Metanephros (tissue), 1 donor: Measurements from ENCODE around the gene ARHGEF3. TPM values are rescaled to one million over a fixed set of nuclear protein-coding genes. Genes with fewer than 3 reads are reported as not detected.

Experiments
- total RNA-seq: library from RNA; depleted of rRNA; stranded (reverse); fragments of >200 nt; gene quantifications from one replicate; pipeline ENCODE4 v1.2.3, GENCODE V29; 2014

Gene ARHGEF3, protein sequence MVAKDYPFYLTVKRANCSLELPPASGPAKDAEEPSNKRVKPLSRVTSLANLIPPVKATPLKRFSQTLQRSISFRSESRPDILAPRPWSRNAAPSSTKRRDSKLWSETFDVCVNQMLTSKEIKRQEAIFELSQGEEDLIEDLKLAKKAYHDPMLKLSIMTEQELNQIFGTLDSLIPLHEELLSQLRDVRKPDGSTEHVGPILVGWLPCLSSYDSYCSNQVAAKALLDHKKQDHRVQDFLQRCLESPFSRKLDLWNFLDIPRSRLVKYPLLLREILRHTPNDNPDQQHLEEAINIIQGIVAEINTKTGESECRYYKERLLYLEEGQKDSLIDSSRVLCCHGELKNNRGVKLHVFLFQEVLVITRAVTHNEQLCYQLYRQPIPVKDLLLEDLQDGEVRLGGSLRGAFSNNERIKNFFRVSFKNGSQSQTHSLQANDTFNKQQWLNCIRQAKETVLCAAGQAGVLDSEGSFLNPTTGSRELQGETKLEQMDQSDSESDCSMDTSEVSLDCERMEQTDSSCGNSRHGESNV
- total RNA-seq = 49.9 TPM

DNA sequence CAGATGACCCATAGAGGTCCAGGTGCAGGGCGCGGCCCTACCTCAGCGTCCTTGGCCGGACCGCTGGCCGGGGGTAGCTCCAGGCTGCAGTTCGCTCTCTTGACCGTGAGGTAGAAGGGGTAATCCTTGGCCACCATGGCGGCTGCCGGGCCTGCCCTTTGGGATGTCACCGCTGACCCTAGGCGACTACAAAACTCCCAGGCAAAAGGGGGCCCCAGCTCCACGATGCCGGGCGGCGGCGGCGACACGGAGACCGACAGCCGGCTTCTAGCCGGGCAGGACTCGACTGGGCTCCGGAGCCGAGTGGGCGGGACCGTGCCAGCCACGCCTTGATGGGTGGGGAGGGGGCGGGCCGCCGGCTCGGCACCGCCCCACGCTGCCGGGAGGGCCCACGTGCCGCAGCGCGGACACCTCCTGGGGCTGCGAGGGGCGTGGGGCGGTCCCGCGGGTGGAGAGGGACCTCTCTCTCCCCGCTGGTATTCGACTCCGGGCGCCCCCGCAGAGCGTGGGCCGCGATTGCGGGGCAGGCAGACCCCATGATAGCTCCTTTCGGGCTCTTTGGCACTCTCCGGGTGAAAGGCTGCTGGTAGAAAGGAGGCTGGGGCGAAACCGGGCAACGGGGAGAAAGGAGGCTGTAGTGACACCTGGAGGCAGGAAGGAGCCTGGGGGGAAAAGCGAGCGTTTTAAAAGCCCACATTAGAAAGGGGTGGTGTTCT is at the start of gene ARHGEF3:
Gene ARHGEF3, minus strand, starts transcription at position 288 of the 716 bp plus-strand sequence. Its CDS starts 151 bp downstream, at position 137.

DNA sequence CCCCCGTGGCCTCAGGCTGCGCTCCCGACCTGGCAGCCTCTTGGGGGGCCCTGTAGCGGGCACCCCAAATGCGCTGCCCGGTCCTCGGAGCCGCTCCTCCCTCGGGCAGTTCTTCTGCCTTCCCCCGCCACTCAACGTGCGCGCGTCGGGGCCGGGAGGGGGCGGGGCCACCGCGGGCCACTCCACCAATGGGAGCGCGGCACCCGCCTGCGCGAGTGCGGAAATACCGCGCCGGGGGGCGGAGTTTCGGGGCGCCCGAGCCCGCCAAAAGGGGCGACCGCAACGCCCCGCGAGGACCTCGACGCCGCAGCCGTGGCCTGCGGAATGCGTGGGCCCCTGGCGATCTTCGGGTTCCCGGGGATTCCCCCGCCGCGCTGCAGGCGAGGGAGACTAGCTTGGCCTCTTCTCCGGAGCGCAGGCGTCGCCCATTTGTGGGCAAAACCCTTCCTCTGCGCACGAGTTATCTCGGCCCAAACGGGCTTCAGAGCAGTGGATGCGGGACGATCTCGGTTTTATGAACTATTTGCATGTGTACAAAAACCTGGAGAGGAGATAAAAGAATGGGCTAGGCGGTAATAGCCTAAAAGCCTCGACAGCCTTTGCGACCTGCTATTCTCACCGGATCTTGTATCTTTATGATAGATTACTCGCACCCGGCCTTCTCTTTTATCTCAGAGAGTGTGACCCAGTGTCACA is 118.5 kb downstream of the ARHGEF3 start, which contains the start of gene TASOR:
Gene TASOR, minus strand, starts transcription at position 144 of the 696 bp plus-strand sequence. CDS start 259 bp downstream, outside the sequence.

Other genes with a start within 250 kb of the ARHGEF3 start
- gene CCDC66, start 244.8 kb downstream of the ARHGEF3 start, total RNA-seq = 38.5 TPM
- gene TASOR, start 118.7 kb downstream of the ARHGEF3 start, total RNA-seq = 97.6 TPM